Dermis microvascular lymphatic vessel endothelial cell (primary cell): ENCODE results near the gene PCDHGA11. TPM values are rescaled to one million over a fixed set of nuclear protein-coding genes. Genes with fewer than 3 reads are reported as not detected.
"Not testable (repeated sequence)": the region's sequence is repeated elsewhere in the genome, so short reads cannot be mapped to it uniquely, and the experiment has no call there.

Experiments used
- DNase-seq, 2 donors: peaks; one replicate each; pipeline versions ENCODE4 v3.0.0 to v3.0.0-alpha.2; 2010; ENCODE audit warnings: low read depth in 2 of 2
- total RNA-seq: library from RNA; depleted of rRNA; stranded (reverse); fragments of >200 nt; gene quantifications from 2 replicates; pipeline ENCODE4 v1.2.1, GENCODE V29; 2014

Gene PCDHGA11
- total RNA-seq, 1 donor from 2014 or later = 4.0 TPM

GRCh38 chr5:141431286-141431685 is 10.4 kb downstream of the PCDHGA11 start:
- peak in 1 of 2 donors; percentile 28 for DNase-seq

DNA sequence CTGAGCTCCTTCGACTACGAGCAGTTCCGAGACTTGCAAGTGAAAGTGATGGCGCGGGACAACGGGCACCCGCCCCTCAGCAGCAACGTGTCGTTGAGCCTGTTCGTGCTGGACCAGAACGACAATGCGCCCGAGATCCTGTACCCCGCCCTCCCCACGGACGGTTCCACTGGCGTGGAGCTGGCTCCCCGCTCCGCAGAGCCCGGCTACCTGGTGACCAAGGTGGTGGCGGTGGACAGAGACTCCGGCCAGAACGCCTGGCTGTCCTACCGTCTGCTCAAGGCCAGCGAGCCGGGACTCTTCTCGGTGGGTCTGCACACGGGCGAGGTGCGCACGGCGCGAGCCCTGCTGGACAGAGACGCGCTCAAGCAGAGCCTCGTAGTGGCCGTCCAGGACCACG is 11.5 kb downstream of the PCDHGA11 start:
- DNase-seq = not testable (repeated sequence)

DNA sequence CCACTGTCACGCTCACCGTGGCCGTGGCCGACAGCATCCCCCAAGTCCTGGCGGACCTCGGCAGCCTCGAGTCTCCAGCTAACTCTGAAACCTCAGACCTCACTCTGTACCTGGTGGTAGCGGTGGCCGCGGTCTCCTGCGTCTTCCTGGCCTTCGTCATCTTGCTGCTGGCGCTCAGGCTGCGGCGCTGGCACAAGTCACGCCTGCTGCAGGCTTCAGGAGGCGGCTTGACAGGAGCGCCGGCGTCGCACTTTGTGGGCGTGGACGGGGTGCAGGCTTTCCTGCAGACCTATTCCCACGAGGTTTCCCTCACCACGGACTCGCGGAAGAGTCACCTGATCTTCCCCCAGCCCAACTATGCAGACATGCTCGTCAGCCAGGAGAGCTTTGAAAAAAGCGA is 11.9 kb downstream of the PCDHGA11 start:
- not testable (repeated sequence) for DNase-seq

GRCh38 chr5:141434006-141434405 is 13.2 kb downstream of the PCDHGA11 start:
- no peak for DNase-seq

GRCh38 chr5:141437221-141437620 is 16.4 kb downstream of the PCDHGA11 start:
- no peak for DNase-seq

DNA sequence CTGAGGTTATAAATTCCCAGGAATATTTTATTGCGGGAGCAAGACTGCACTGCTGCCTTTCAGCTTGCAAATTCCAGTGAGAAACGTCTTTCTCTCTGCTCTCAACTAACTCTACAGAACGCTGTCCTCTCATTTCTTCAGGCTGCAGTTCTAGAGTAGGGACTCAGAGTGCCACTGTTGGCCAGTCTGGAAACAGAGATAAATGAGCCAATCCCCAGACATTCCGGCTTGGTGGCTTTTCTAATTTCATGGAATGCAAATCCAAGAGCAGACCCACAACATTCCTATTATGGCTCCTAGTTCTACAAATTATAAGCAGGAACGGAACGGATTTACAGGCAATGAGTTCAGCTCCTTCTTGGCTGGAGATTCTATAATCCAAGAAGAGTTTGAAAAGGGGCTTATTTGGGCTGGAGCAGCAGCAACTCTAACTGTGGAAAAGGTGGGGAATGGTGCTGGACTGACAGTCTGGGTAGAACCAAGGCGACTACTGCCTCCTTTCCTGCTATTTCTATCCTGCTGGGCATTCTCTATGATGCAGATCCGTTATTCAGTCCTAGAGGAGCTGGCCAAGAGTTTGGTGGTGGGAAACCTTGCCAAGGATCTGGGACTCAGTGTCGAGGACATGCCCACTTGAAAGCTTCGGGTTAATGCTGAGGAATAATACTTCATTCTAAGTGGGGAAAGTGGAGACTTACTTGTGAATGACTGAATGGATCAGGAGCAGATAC is 18.7 kb downstream of the PCDHGA11 start:
- DNase-seq = no peak

DNA sequence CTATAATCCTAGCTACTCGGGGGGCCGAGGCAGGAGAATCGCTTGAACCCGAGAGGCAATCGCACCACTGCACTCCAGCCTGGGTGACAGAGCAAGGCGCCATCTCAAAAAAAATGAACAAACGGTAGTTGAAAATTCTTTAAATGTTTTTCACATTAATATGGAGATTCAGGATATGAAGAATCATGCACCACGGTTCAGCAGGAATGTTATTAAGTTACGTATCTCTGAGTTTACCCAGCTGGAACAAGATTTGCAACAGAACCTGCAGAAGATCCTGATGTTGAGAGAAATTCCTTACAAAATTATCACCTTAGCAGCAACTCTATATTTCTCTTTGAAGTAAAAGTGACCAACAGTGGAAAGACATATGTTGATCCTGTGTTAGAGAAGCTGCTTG is 19.5 kb downstream of the PCDHGA11 start:
- DNase-seq = no peak

- DNase-seq = no peak
Observed at GRCh38 chr5:141441571-141442170, 20.8 kb downstream of the PCDHGA11 start.

DNA sequence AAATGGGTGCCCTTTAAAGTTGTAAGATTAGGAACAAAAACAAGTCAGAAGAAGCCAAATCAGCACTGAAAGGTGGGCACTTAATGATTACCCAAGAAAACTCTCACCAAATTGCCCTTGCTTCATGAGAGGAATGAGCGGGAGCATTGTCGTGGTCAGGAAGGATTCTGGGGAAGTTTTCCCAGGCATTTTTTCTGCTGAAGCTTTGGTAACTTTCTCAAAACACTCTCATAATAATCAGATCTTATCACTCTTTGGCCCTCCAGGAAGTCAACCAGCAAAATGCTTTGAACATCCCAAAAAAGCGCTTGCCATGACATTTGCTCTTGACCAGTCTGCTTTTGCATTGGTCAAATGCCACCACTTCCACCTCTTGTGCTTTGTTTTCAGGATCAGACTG is 44.5 kb downstream of the PCDHGA11 start:
- no peak for DNase-seq

Other genes with a start within 250 kb of the PCDHGA11 start
- 0.26 and 1.4 TPM in 2 replicates for gene PCDHB7, start 248.4 kb upstream of the PCDHGA11 start, total RNA-seq
- gene PCDHB8, start 243.3 kb upstream of the PCDHGA11 start, total RNA-seq = 0.38 and 0.51 TPM in 2 replicates
- gene PCDHB16, start 238.7 kb upstream of the PCDHGA11 start, total RNA-seq = 0.13 and 0.76 TPM in 2 replicates
- gene PCDHB9, start 233.9 kb upstream of the PCDHGA11 start, total RNA-seq = 0.13 and 0.25 TPM in 2 replicates
- 0.39 and 1.0 TPM in 2 replicates for gene PCDHB10, start 228.7 kb upstream of the PCDHGA11 start, total RNA-seq
- gene PCDHB11, start 221.4 kb upstream of the PCDHGA11 start, total RNA-seq = 0.13 and 0.89 TPM in 2 replicates
- gene PCDHB12, start 212.3 kb upstream of the PCDHGA11 start, total RNA-seq = 0.26 and 0.76 TPM in 2 replicates
- gene PCDHB13, start 207.1 kb upstream of the PCDHGA11 start, total RNA-seq = 0.51 and 1.9 TPM in 2 replicates
- gene PCDHB14, start 197.7 kb upstream of the PCDHGA11 start, total RNA-seq = 0.51 and 1.3 TPM in 2 replicates
- 0.26 and 0.76 TPM in 2 replicates for gene PCDHB15, start 175.7 kb upstream of the PCDHGA11 start, total RNA-seq
- gene SLC25A2, start 117.0 kb upstream of the PCDHGA11 start, total RNA-seq = under 0.01 and 0.13 TPM in 2 replicates
- gene TAF7, start 100.3 kb upstream of the PCDHGA11 start, total RNA-seq = 51.2 and 51.5 TPM in 2 replicates
- gene PCDHGA1, start 90.5 kb upstream of the PCDHGA11 start, total RNA-seq = 0.26 and 0.51 TPM in 2 replicates
- gene PCDHGA2, start 82.3 kb upstream of the PCDHGA11 start, total RNA-seq = 0.39 and 1.1 TPM in 2 replicates
- gene PCDHGA3, start 77.2 kb upstream of the PCDHGA11 start, total RNA-seq = 0.13 and 0.63 TPM in 2 replicates
- gene PCDHGB1, start 71.0 kb upstream of the PCDHGA11 start, total RNA-seq = 0.39 and 1.1 TPM in 2 replicates
- gene PCDHGA4, start 66.0 kb upstream of the PCDHGA11 start, total RNA-seq = 0.90 and 2.1 TPM in 2 replicates
- gene PCDHGB2, start 61.1 kb upstream of the PCDHGA11 start, total RNA-seq = 0.64 and 1.9 TPM in 2 replicates
- gene PCDHGA5, start 56.9 kb upstream of the PCDHGA11 start, total RNA-seq = 0.26 and 0.63 TPM in 2 replicates
- 1.9 and 3.8 TPM in 2 replicates for gene PCDHGB3, start 50.8 kb upstream of the PCDHGA11 start, total RNA-seq
- 1.2 and 2.4 TPM in 2 replicates for gene PCDHGA6, start 47.2 kb upstream of the PCDHGA11 start, total RNA-seq
- 0.64 and 1.5 TPM in 2 replicates for gene PCDHGA7, start 38.3 kb upstream of the PCDHGA11 start, total RNA-seq
- gene PCDHGB4, start 33.4 kb upstream of the PCDHGA11 start, total RNA-seq = 6.4 and 10.6 TPM in 2 replicates
- gene PCDHGA8, start 28.4 kb upstream of the PCDHGA11 start, total RNA-seq = 0.64 and 1.1 TPM in 2 replicates
- 6.4 and 9.7 TPM in 2 replicates for gene PCDHGB5, start 23.1 kb upstream of the PCDHGA11 start, total RNA-seq
- 1.4 and 2.4 TPM in 2 replicates for gene PCDHGA9, start 18.3 kb upstream of the PCDHGA11 start, total RNA-seq
- gene PCDHGB6, start 13.0 kb upstream of the PCDHGA11 start, total RNA-seq = 1.5 and 2.7 TPM in 2 replicates
- gene PCDHGA10, start 8.1 kb upstream of the PCDHGA11 start, total RNA-seq = 3.0 and 6.2 TPM in 2 replicates
- gene PCDHGB7, start 3.4 kb upstream of the PCDHGA11 start, total RNA-seq = 3.7 and 8.2 TPM in 2 replicates
- 3.5 and 3.9 TPM in 2 replicates for gene PCDHGA12, start 9.5 kb downstream of the PCDHGA11 start, total RNA-seq
- 12.3 and 15.6 TPM in 2 replicates for gene PCDHGC3, start 54.9 kb downstream of the PCDHGA11 start, total RNA-seq
- 0.77 and 0.89 TPM in 2 replicates for gene PCDHGC4, start 64.0 kb downstream of the PCDHGA11 start, total RNA-seq
- gene PCDHGC5, start 68.0 kb downstream of the PCDHGA11 start, total RNA-seq = 0.26 and 0.51 TPM in 2 replicates
- gene DIAPH1, start 197.9 kb downstream of the PCDHGA11 start, total RNA-seq = 41.1 and 43.0 TPM in 2 replicates
- gene HDAC3, start 215.8 kb downstream of the PCDHGA11 start, total RNA-seq = 46.6 and 52.8 TPM in 2 replicates
- 6.2 and 6.3 TPM in 2 replicates for gene RELL2, start 215.9 kb downstream of the PCDHGA11 start, total RNA-seq
- gene FCHSD1, start 230.4 kb downstream of the PCDHGA11 start, total RNA-seq = 10.7 and 12.6 TPM in 2 replicates